HepG2 (cell line): ENCODE measurements around the gene AARS2. TPM values are rescaled to one million over a fixed set of nuclear protein-coding genes. Genes with fewer than 3 reads are reported as not detected.
A peak's percentile ranks its signal among the peaks of the same experiment; 100 is the strongest.

Experiments used
- EEA1 ChIP-seq: sonication (generic); formaldehyde crosslinking; IDR thresholded peaks from 2 replicates; pipeline ENCODE4 v1.5.1; 2020; ENCODE audit warnings: mild to moderate bottlenecking, missing genetic modification reagents, borderline replicate concordance
- FOXC1 ChIP-seq: sonication (generic); formaldehyde crosslinking; IDR thresholded peaks from 2 replicates; pipeline ENCODE4 v1.8.0; 2022; ENCODE audit warnings: mild to moderate bottlenecking, missing genetic modification reagents, borderline replicate concordance
- GTF2F1 ChIP-seq: fragments of 150-350 bp; IDR thresholded peaks from 2 replicates; pipeline ENCODE4 v1.6.1; 2014; ENCODE audit warnings: low read length
- HNRNPK ChIP-seq: fragments of 200-400 bp; formaldehyde crosslinking; IDR thresholded peaks from 2 replicates; pipeline ENCODE4 v1.6.1; 2018; ENCODE audit warnings: low read length, low read depth, moderate library complexity, mild to moderate bottlenecking; ENCODE audit not compliant: poor library complexity, severe bottlenecking
- IKZF1 ChIP-seq: fragments of 450-650 bp; IDR thresholded peaks from 2 replicates; pipeline ENCODE4 v1.7.1; 2016
- RBM39 ChIP-seq: fragments of 200-400 bp; formaldehyde crosslinking; IDR thresholded peaks from one replicate; pipeline ENCODE4 v1.6.1; 2018; ENCODE audit warnings: antibody characterized with exemption, mild to moderate bottlenecking, low read depth, low read length; ENCODE audit not compliant: poor library complexity, severe bottlenecking
- SNAI1 ChIP-seq: sonication (generic); formaldehyde crosslinking; IDR thresholded peaks from 2 replicates; pipeline ENCODE4 v1.5.0; 2020; ENCODE audit warnings: mild to moderate bottlenecking, missing genetic modification reagents, borderline replicate concordance
- SNAPC2 ChIP-seq: sonication (generic); formaldehyde crosslinking; IDR thresholded peaks from 2 replicates; pipeline ENCODE4 v1.8.1; 2022; ENCODE audit warnings: mild to moderate bottlenecking, missing genetic modification reagents
- SRSF9 ChIP-seq: fragments of 200-400 bp; formaldehyde crosslinking; IDR thresholded peaks from 2 replicates; pipeline ENCODE4 v1.6.1; 2018; ENCODE audit warnings: borderline replicate concordance, mild to moderate bottlenecking, low read depth, low read length; ENCODE audit not compliant: insufficient read depth, poor library complexity, severe bottlenecking
- TBX3 ChIP-seq: fragments of 450-650 bp; IDR thresholded peaks from 2 replicates; pipeline ENCODE4 v1.6.1; 2017; ENCODE audit warnings: antibody characterized with exemption, mild to moderate bottlenecking, inconsistent platforms, borderline replicate concordance
- ZNF350 ChIP-seq: sonication (generic); formaldehyde crosslinking; IDR thresholded peaks from 2 replicates; pipeline ENCODE4 v1.4.0; 2020; ENCODE audit warnings: mild to moderate bottlenecking, low read depth, missing genetic modification reagents, borderline replicate concordance
- ZNF430 ChIP-seq: sonication (generic); formaldehyde crosslinking; IDR thresholded peaks from 2 replicates; pipeline ENCODE4 v1.9.0; 2021; ENCODE audit warnings: mild to moderate bottlenecking, missing genetic modification reagents
- ZNF501 ChIP-seq: sonication (generic); formaldehyde crosslinking; IDR thresholded peaks from 2 replicates; pipeline ENCODE4 v1.5.1; 2020; ENCODE audit warnings: mild to moderate bottlenecking, moderate library complexity, missing genetic modification reagents
- ZNF567 ChIP-seq: sonication (generic); formaldehyde crosslinking; IDR thresholded peaks from 2 replicates; pipeline ENCODE4 v1.8.1; 2023; ENCODE audit warnings: mild to moderate bottlenecking, missing genetic modification reagents, borderline replicate concordance
- ZNF644 ChIP-seq: IDR thresholded peaks from 2 replicates; pipeline ENCODE4 v1.6.1; 2016; ENCODE audit warnings: low read depth
- ZNF713 ChIP-seq: sonication (generic); formaldehyde crosslinking; IDR thresholded peaks from 2 replicates; pipeline ENCODE4 v1.4.0; 2020; ENCODE audit warnings: mild to moderate bottlenecking, missing genetic modification reagents
- polyA plus RNA-seq, 8 experiments: library from polyadenylated mRNA; depleted of rRNA in 3 of 8; stranded (reverse) in 7 of 8; unstranded in 1 of 8; fragments of >200 nt; fragmentation: Illumina TruSeq in 4 of 8; extraction: Trizol in 4 of 8; gene quantifications; 2 replicates each; pipeline versions ENCODE4 v1.2.1 to v1.2.3, GENCODE V29; 2011 to 2016; ENCODE audit warnings: low read depth in 4 of 8, missing spikeins in 1 of 8, mixed read lengths in 1 of 8; ENCODE audit not compliant: insufficient read depth in 1 of 8
- total RNA-seq, 5 experiments: library from RNA; depleted of rRNA; stranded (reverse); fragments of >200 nt; fragmentation: Illumina TruSeq; extraction: Trizol; gene quantifications; 2 replicates each; pipeline ENCODE4 v1.2.3, GENCODE V29; 2016; ENCODE audit warnings: low read depth in 1 of 5
- TF ChIP-seq, protein P1 (sequence below): sonication (generic); formaldehyde crosslinking; IDR thresholded peaks from one replicate; pipeline ENCODE4 v1.5.1; 2020; ENCODE audit warnings: mild to moderate bottlenecking, missing genetic modification reagents; ENCODE audit errors: not compliant biosample characterization
- TF ChIP-seq, protein P2 (sequence below): sonication (generic); formaldehyde crosslinking; IDR thresholded peaks from 2 replicates; pipeline ENCODE4 v1.5.1; 2020; ENCODE audit warnings: missing genetic modification reagents, mild to moderate bottlenecking, borderline replicate concordance
- TF ChIP-seq, protein P3 (sequence below): sonication (generic); formaldehyde crosslinking; IDR thresholded peaks from 2 replicates; pipeline ENCODE4 v1.8.1; 2023; ENCODE audit warnings: mild to moderate bottlenecking, missing genetic modification reagents, borderline replicate concordance

AARS2 gene
- total and polyA plus RNA-seq, 2 of the 13 experiments (the other 11 are each of a cell fraction or from before 2014, with no cell fraction given), result 7.5 to 24.1 TPM

DNA sequence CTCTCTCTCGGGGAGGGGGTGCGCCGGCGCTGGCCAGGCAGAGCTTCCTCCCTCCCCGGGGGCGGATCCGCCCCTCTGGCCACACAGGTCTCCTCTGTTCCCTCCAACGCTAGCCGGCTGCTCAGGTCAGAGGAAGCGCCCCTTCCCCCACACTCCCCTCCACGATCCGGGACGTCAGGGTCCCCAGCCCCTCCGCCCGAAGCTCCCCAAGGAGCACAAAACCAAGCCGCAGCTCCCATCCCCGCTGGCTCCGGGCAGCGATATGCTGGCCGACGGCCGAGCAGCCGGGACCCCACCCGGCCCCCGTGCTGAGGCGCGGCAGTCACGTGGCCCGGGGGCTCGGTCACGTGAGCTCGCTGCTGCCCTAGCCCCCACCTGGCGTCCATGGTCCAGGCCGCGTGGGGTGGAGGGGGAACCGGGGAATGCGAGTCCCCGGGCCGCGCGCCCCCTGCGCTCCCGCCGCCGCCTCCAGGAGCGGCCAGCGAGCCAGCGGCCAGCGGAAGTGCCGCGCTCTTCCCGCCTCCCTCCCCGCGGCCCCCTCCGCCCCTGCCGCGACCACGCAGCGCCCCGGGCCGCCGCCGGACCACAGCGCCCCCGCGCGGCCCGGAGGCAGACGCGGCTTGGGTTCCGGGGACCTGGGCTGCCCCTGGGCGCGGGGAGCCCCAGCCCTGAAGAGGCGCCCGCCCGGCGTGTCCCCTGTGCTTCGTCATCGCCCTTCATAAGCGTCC is 56.0 kb downstream of the AARS2 start, which contains the start of gene SLC35B2 (continued):
- TF ChIP-seq, protein P1, sequence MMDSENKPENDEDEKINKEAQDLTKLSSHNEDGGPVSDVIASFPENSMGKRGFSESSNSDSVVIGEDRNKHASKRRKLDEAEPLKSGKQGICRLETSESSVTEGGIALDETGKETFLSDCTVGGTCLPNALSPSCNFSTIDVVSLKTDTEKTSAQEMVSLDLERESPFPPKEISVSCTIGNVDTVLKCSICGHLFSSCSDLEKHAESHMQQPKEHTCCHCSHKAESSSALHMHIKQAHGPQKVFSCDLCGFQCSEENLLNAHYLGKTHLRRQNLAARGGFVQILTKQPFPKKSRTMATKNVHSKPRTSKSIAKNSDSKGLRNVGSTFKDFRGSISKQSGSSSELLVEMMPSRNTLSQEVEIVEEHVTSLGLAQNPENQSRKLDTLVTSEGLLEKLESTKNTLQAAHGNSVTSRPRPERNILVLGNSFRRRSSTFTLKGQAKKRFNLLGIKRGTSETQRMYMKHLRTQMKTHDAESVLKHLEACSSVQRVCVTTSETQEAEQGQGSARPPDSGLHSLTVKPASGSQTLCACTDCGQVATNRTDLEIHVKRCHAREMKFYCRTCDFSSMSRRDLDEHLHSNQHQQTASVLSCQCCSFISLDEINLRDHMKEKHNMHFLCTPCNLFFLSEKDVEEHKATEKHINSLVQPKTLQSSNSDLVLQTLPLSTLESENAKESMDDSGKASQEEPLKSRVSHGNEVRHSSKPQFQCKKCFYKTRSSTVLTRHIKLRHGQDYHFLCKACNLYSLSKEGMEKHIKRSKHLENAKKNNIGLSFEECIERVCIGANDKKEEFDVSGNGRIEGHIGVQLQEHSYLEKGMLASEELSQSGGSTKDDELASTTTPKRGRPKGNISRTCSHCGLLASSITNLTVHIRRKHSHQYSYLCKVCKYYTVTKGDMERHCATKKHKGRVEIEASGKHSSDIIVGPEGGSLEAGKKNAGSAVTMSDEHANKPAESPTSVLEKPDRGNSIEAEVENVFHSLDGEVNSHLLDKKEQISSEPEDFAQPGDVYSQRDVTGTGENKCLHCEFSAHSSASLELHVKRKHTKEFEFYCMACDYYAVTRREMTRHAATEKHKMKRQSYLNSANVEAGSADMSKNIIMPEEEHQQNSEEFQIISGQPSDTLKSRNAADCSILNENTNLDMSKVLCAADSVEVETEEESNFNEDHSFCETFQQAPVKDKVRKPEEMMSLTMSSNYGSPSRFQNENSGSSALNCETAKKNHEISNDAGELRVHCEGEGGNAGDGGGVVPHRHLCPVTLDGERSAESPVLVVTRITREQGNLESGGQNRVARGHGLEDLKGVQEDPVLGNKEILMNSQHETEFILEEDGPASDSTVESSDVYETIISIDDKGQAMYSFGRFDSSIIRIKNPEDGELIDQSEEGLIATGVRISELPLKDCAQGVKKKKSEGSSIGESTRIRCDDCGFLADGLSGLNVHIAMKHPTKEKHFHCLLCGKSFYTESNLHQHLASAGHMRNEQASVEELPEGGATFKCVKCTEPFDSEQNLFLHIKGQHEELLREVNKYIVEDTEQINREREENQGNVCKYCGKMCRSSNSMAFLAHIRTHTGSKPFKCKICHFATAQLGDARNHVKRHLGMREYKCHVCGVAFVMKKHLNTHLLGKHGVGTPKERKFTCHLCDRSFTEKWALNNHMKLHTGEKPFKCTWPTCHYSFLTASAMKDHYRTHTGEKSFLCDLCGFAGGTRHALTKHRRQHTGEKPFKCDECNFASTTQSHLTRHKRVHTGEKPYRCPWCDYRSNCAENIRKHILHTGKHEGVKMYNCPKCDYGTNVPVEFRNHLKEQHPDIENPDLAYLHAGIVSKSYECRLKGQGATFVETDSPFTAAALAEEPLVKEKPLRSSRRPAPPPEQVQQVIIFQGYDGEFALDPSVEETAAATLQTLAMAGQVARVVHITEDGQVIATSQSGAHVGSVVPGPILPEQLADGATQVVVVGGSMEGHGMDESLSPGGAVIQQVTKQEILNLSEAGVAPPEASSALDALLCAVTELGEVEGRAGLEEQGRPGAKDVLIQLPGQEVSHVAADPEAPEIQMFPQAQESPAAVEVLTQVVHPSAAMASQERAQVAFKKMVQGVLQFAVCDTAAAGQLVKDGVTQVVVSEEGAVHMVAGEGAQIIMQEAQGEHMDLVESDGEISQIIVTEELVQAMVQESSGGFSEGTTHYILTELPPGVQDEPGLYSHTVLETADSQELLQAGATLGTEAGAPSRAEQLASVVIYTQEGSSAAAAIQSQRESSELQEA (CRISPR knock-in tag), result no peak
- TF ChIP-seq HNRNPK, result peak; percentile 88
- TF ChIP-seq, protein P2, sequence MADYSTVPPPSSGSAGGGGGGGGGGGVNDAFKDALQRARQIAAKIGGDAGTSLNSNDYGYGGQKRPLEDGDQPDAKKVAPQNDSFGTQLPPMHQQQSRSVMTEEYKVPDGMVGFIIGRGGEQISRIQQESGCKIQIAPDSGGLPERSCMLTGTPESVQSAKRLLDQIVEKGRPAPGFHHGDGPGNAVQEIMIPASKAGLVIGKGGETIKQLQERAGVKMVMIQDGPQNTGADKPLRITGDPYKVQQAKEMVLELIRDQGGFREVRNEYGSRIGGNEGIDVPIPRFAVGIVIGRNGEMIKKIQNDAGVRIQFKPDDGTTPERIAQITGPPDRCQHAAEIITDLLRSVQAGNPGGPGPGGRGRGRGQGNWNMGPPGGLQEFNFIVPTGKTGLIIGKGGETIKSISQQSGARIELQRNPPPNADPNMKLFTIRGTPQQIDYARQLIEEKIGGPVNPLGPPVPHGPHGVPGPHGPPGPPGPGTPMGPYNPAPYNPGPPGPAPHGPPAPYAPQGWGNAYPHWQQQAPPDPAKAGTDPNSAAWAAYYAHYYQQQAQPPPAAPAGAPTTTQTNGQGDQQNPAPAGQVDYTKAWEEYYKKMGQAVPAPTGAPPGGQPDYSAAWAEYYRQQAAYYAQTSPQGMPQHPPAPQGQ (CRISPR knock-in tag), result no peak
- TF ChIP-seq, protein P3, sequence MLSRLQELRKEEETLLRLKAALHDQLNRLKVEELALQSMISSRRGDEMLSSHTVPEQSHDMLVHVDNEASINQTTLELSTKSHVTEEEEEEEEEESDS (CRISPR knock-in tag), result peak; percentile 23; the same call in 1 of the 2 replicates
- no peak for TF ChIP-seq ZNF713 (CRISPR knock-in tag)
- TF ChIP-seq RBM39, result peak; percentile 50
- peak; percentile 97 for TF ChIP-seq ZNF430 (CRISPR knock-in tag)
- no peak for TF ChIP-seq SNAI1 (CRISPR knock-in tag)
- TF ChIP-seq SRSF9, result no peak
- TF ChIP-seq ZNF644 (CRISPR knock-in tag), result no peak
- TF ChIP-seq ZNF350 (CRISPR knock-in tag), result peak; percentile 90
- no peak for TF ChIP-seq GTF2F1
- TF ChIP-seq SNAPC2 (CRISPR knock-in tag), result peak; percentile 74
- TF ChIP-seq IKZF1, result no peak
- TF ChIP-seq ZNF501 (CRISPR knock-in tag), result peak; percentile 78
- peak; percentile 97 for TF ChIP-seq FOXC1 (CRISPR knock-in tag)
- no peak; the same call in 1 of the 2 replicates for TF ChIP-seq EEA1 (CRISPR knock-in tag)
- no peak for TF ChIP-seq TBX3
- TF ChIP-seq ZNF567, result peak; percentile 83; the same call in 1 of the 2 replicates
